DOHH2 (cell line): ENCODE measurements around the gene ZNF558.

Source experiments
- EZH2phosphoT487 ChIP-seq: fragments of 200-600 bp; sonication (generic); IDR thresholded peaks from 2 replicates; pipeline ENCODE4 v1.6.1; 2017; ENCODE audit warnings: borderline replicate concordance, mild to moderate bottlenecking, antibody characterized with exemption, low read length, moderate library complexity, mixed read lengths
- TF ChIP-seq, protein P1 (sequence below): fragments of 200-600 bp; sonication (generic); IDR thresholded peaks from one replicate; pipeline ENCODE4 v1.5.1; 2014; ENCODE audit warnings: antibody characterized with exemption, mild to moderate bottlenecking, low read depth, low read length; ENCODE audit not compliant: poor library complexity, severe bottlenecking

DNA sequence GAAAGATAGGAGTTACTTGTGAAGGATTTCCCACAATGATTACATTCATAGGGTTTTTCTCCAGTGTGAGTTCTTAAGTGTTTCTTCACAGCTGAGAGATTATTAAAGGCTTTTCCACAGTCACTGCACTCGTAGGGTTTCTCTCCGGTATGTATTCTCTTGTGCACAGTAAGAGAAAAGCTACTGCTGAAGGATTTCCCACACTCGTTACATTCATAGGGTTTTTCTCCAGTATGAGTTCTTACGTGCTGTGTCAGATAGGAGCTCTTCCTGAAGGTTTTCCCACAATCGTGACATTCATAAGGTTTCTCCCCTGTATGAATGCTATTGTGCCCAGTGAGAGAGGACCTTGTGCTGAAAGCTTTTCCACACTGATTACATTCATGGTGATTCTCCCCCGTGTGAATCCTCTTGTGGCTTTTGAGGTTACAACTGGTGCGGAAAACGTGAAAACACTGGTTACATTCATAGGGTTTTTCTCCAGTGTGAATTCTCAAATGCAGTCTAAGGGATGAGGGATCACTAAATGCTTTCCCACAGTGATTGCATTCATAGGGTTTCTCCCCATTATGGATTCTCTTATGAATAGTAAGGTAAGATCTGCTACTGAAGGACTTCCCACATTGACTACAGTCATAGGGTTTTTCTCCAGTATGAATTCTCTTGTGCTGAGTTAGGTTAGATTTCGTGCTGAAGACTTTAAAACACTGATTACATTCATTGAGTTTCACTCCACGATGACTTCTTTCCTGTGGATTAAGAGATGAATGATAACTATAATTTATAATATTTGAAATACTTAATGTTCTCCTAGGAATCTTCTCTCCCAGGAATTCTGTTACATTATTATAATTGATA is 20.6 kb downstream of the ZNF558 start:
- TF ChIP-seq, protein P1, sequence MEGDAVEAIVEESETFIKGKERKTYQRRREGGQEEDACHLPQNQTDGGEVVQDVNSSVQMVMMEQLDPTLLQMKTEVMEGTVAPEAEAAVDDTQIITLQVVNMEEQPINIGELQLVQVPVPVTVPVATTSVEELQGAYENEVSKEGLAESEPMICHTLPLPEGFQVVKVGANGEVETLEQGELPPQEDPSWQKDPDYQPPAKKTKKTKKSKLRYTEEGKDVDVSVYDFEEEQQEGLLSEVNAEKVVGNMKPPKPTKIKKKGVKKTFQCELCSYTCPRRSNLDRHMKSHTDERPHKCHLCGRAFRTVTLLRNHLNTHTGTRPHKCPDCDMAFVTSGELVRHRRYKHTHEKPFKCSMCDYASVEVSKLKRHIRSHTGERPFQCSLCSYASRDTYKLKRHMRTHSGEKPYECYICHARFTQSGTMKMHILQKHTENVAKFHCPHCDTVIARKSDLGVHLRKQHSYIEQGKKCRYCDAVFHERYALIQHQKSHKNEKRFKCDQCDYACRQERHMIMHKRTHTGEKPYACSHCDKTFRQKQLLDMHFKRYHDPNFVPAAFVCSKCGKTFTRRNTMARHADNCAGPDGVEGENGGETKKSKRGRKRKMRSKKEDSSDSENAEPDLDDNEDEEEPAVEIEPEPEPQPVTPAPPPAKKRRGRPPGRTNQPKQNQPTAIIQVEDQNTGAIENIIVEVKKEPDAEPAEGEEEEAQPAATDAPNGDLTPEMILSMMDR: no peak
- no peak for TF ChIP-seq EZH2phosphoT487
